ENCODE results near the gene PRKAR1A. TPM values are rescaled to one million over a fixed set of nuclear protein-coding genes. Genes with fewer than 3 reads are reported as not detected.

PRKAR1A gene
- total and polyA plus RNA-seq, 7 donors = 53.6 to 268 (median 206) TPM

- TF ChIP-seq CTCF (IDR thresholded peaks at IDR 0.05) (no peak), POLR2AphosphoS5 (IDR thresholded peaks at IDR 0.05) (no peak)
- Histone ChIP-seq H3K4me3 (no peak overlapping the region), H3K27me3 (peaks cover 0 to 4% (median 0%) of the 10 kb centered on the region in 3 donors), H3K27ac (no peak overlapping the region), H3K4me1 (no peaks in the 10 kb centered on the region), H3K9me3 (no peaks in the 10 kb centered on the region), H3K36me3 (no peaks in the 10 kb centered on the region)
- no peak for DNase-seq
- 98 to 99% methylated on average over 1 of the region's 1 CpG for WGBS, 2 donors
- intact Hi-C loops (cut with DNase I) = no loop called here
These were observed 41.3 kb upstream of the PRKAR1A start for GRCh38 chr17:68470961-68471360.

- H3K4me3 ChIP-seq = no peak overlapping the region
- WGBS, 2 donors = 81 to 88% methylated on average over 4 of the region's 4 CpGs
- intact Hi-C loops (cut with DNase I) = no loop called here
- no peak overlapping the region for H3K27ac ChIP-seq
- H3K27me3 ChIP-seq = peaks cover 0 to 14% (median 0%) of the 10 kb centered on the region in 3 donors
- H3K36me3 ChIP-seq = no peaks in the 10 kb centered on the region
- no peaks in the 10 kb centered on the region for H3K9me3 ChIP-seq
- H3K4me1 ChIP-seq = no peaks in the 10 kb centered on the region
- TF ChIP-seq POLR2AphosphoS5 (IDR thresholded peaks at IDR 0.05) (no peak), POLR2A (IDR thresholded peaks at IDR 0.05) (no peak), EP300 (IDR thresholded peaks at IDR 0.05) (no peak), CTCF (IDR thresholded peaks at IDR 0.05) (no peak)
- no peak for DNase-seq
These were observed 31.3 kb upstream of the PRKAR1A start for GRCh38 chr17:68480885-68481284.

- no peaks in the 10 kb centered on the region for H3K9me3 ChIP-seq
- WGBS, 2 donors = 16 to 59% methylated on average over 4 of the region's 4 CpGs
- no peak for DNase-seq
- H3K4me3 ChIP-seq = no peak overlapping the region
- TF ChIP-seq EP300 (IDR thresholded peaks at IDR 0.05) = no peak
- no peak for TF ChIP-seq POLR2A (IDR thresholded peaks at IDR 0.05)
- TF ChIP-seq POLR2AphosphoS5 (IDR thresholded peaks at IDR 0.05) = no peak
- TF ChIP-seq CTCF (IDR thresholded peaks at IDR 0.05) = no peak
- no peaks in the 10 kb centered on the region for H3K36me3 ChIP-seq
- no peaks in the 10 kb centered on the region for H3K4me1 ChIP-seq
- intact Hi-C loops (cut with DNase I) = no loop called here
- peaks cover 0 to 17% (median 0%) of the 10 kb centered on the region in 3 donors for H3K27me3 ChIP-seq
- no peak overlapping the region for H3K27ac ChIP-seq
These were observed 29.6 kb upstream of the PRKAR1A start for GRCh38 chr17:68482576-68483041.

- H3K36me3 ChIP-seq = no peaks in the 10 kb centered on the region
- peaks cover 0 to 17% (median 0%) of the 10 kb centered on the region in 3 donors for H3K27me3 ChIP-seq
- TF ChIP-seq POLR2AphosphoS5 (IDR thresholded peaks at IDR 0.05) (no peak), POLR2A (IDR thresholded peaks at IDR 0.05) (no peak), CTCF (IDR thresholded peaks at IDR 0.05) (no peak), EP300 (IDR thresholded peaks at IDR 0.05) (no peak)
- no peak overlapping the region for H3K27ac ChIP-seq
- intact Hi-C loops (cut with DNase I) = no loop called here
- WGBS, 2 donors = 84 to 89% methylated on average over 2 of the region's 2 CpGs
- no peaks in the 10 kb centered on the region for H3K9me3 ChIP-seq
- no peaks in the 10 kb centered on the region for H3K4me1 ChIP-seq
- DNase-seq = no peak
- H3K4me3 ChIP-seq = no peak overlapping the region
These were observed 27.8 kb upstream of the PRKAR1A start for GRCh38 chr17:68484458-68484857.

GRCh38 chr17:68489919-68490318 is 22.3 kb upstream of the PRKAR1A start:
- no peaks in the 10 kb centered on the region for H3K36me3 ChIP-seq
- 80 to 81% methylated on average over 4 of the region's 4 CpGs for WGBS, 2 donors
- H3K4me1 ChIP-seq = peaks cover 0 to 14% (median 4%) of the 10 kb centered on the region in 4 donors
- no peaks in the 10 kb centered on the region for H3K9me3 ChIP-seq
- peaks cover 0 to 3% (median 0%) of the 10 kb centered on the region in 3 donors for H3K27me3 ChIP-seq
- intact Hi-C loops (cut with DNase I) = no loop called here
- H3K4me3 ChIP-seq = no peak overlapping the region
- TF ChIP-seq CTCF (IDR thresholded peaks at IDR 0.05) (no peak), POLR2A (IDR thresholded peaks at IDR 0.05) (no peak), POLR2AphosphoS5 (IDR thresholded peaks at IDR 0.05) (no peak), EP300 (IDR thresholded peaks at IDR 0.05) (no peak)
- DNase-seq = no peak
- peak overlapping the region in 1 of 4 donors; percentile 55 for H3K27ac ChIP-seq
